Neuronal stem cell (in vitro differentiated cells): Measurements from ENCODE around the gene ERCC6.

ENCODE experiments used
- DNase-seq: peaks from one replicate; pipeline ENCODE4 v3.0.0-alpha.2; 2013; ENCODE audit warnings: low spot score
- H2AFZ ChIP-seq: one replicate; pipeline ENCODE4 v1.6.1; 2013; ENCODE audit warnings: mild to moderate bottlenecking, low read length, inconsistent platforms
- H2AK5ac ChIP-seq: 2 replicates; pipeline ENCODE4 v1.6.1; 2013; ENCODE audit warnings: low read depth, mild to moderate bottlenecking, inconsistent platforms, low read length, moderate library complexity, mixed read lengths
- H2BK120ac ChIP-seq: 2 replicates; pipeline ENCODE4 v1.6.1; 2013; ENCODE audit warnings: low read depth, mild to moderate bottlenecking, inconsistent platforms, low read length, moderate library complexity, mixed read lengths
- H2BK12ac ChIP-seq: one replicate; pipeline ENCODE4 v1.6.1; 2013; ENCODE audit warnings: low read length, inconsistent platforms
- H2BK15ac ChIP-seq: 2 replicates; pipeline ENCODE4 v1.6.1; 2013; ENCODE audit warnings: mild to moderate bottlenecking, low read length, inconsistent platforms, mixed read lengths
- H2BK5ac ChIP-seq: one replicate; pipeline ENCODE4 v1.6.1; 2013; ENCODE audit warnings: inconsistent platforms, mild to moderate bottlenecking, low read length, moderate library complexity
- H3K14ac ChIP-seq: one replicate; pipeline ENCODE4 v1.6.1; 2013; ENCODE audit warnings: low read length, inconsistent platforms
- H3K18ac ChIP-seq: 2 replicates; pipeline ENCODE4 v1.6.1; 2013; ENCODE audit warnings: low read length, inconsistent platforms
- H3K23ac ChIP-seq: 2 replicates; pipeline ENCODE4 v1.6.1; 2013; ENCODE audit warnings: low read depth, mild to moderate bottlenecking, mixed read lengths, low read length, inconsistent platforms; ENCODE audit not compliant: poor library complexity
- H3K27ac ChIP-seq: replicated peaks from 3 replicates; pipeline ENCODE4 v1.5.1; 2013; ENCODE audit warnings: low read length, inconsistent platforms
- H3K27me3 ChIP-seq, 3 experiments: 2 replicates each; pipeline ENCODE4 v1.6.1; 2013; ENCODE audit warnings: low read length in 3 of 3, mild to moderate bottlenecking in 2 of 3, inconsistent platforms in 1 of 3, low read depth in 1 of 3, mixed read lengths in 1 of 3, moderate library complexity in 1 of 3; ENCODE audit not compliant: control insufficient read depth in 3 of 3, insufficient read depth in 3 of 3
- H3K36me3 ChIP-seq, 2 donors: replicated peaks in 1 of 2; 2 replicates each; pipeline ENCODE4 v1.6.1; 2013; ENCODE audit warnings: low read length in 2 of 2; ENCODE audit not compliant: control insufficient read depth in 2 of 2, insufficient read depth in 2 of 2
- H3K4ac ChIP-seq: 2 replicates; pipeline ENCODE4 v1.6.1; 2013; ENCODE audit warnings: inconsistent platforms, mild to moderate bottlenecking, low read length, moderate library complexity
- H3K4me1 ChIP-seq, 2 donors: 1 replicate in 1 of 2; 2 replicates in 1 of 2; pipeline ENCODE4 v1.6.1; 2013; ENCODE audit warnings: low read length in 2 of 2, low read depth in 1 of 2; ENCODE audit not compliant: control insufficient read depth in 2 of 2, insufficient read depth in 1 of 2
- H3K4me2 ChIP-seq: one replicate; pipeline ENCODE4 v1.6.1; 2013; ENCODE audit warnings: mild to moderate bottlenecking, low read length, inconsistent platforms; ENCODE audit not compliant: insufficient read depth, poor library complexity, severe bottlenecking
- H3K4me3 ChIP-seq, 2 donors: 2 replicates each; pipeline ENCODE4 v1.5.1; 2013; ENCODE audit warnings: low read length in 2 of 2, mild to moderate bottlenecking in 2 of 2, inconsistent platforms in 1 of 2, moderate library complexity in 1 of 2
- H3K79me1 ChIP-seq: one replicate; pipeline ENCODE4 v1.6.1; 2013; ENCODE audit warnings: low read depth, mild to moderate bottlenecking, inconsistent platforms, low read length, moderate library complexity
- H3K9ac ChIP-seq: one replicate; pipeline ENCODE4 v1.6.1; 2013; ENCODE audit warnings: mild to moderate bottlenecking, low read depth, low read length, inconsistent platforms; ENCODE audit not compliant: poor library complexity
- H3K9me3 ChIP-seq, 2 donors: replicated peaks in 1 of 2; 2 replicates each; pipeline versions ENCODE3 to v1.6.1; 2013; ENCODE audit warnings: low read length in 2 of 2, mild to moderate bottlenecking in 2 of 2, inconsistent platforms in 1 of 2, low read depth in 1 of 2, mixed read lengths in 1 of 2, moderate library complexity in 1 of 2; ENCODE audit not compliant: control insufficient read depth in 2 of 2, insufficient read depth in 1 of 2
- H4K8ac ChIP-seq: one replicate; pipeline ENCODE4 v1.6.1; 2013; ENCODE audit warnings: low read depth, mild to moderate bottlenecking, inconsistent platforms, low read length, moderate library complexity
- H4K91ac ChIP-seq: one replicate; pipeline ENCODE4 v1.6.1; 2013; ENCODE audit warnings: low read length, low read depth, mild to moderate bottlenecking, inconsistent platforms; ENCODE audit not compliant: poor library complexity
- WGBS, 2 donors: extraction: QIAGEN DNeasy Blood & Tissue Kit; methylation state at CpG; one replicate each; pipeline ENCODE4 v1.1.7; 2013; ENCODE audit warnings: missing lambda C conversion rate in 2 of 2, mixed read lengths in 1 of 2; ENCODE audit not compliant: insufficient read length in 2 of 2, insufficient replicate concordance in 1 of 2; ENCODE audit errors: extremely low coverage in 2 of 2; 5-methylcytosine and 5-hydroxymethylcytosine counted together

ERCC6 gene

DNA sequence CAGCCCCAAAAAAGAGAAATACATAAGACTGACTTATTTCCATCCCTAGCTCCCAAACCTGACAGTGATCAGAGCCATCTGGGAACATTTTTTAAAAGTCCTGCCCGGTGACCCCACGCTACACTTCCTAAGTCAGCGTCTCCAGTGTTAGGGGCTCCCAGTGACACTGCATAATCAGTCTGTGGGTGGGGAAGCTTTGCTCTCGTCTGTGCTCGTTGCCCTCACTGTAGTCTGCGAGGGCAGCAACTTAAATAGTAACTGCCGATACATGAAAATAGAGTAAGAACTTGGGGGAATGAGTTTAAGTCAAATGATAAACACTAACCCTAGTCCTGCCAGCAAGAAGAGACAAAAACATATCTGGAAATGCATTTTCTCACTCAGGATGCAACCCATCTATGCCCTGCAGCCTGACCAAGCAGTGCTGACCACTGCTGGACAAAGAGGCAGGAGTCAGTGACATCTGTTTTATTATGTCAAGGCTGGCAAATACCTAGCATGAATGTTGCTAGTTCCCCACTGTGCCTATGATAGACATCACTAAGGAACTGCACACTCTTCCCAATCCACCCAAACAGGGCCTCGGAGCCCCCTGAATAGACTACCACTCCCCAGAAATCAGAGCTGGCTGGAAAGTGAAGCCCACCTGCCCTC, 18.7 kb downstream of the ERCC6 start:
- H2BK15ac ChIP-seq: no peak overlapping the region
- no peak overlapping the region for H3K14ac ChIP-seq
- no peak overlapping the region for H2BK5ac ChIP-seq
- H3K27ac ChIP-seq: no peak overlapping the region
- no peak overlapping the region for H2AFZ ChIP-seq
- no peaks in the 10 kb centered on the region for H3K79me1 ChIP-seq
- WGBS, 2 donors: no CpG with 5 or more reads among the region's 8 CpGs
- no peak overlapping the region for H2BK12ac ChIP-seq
- no peak overlapping the region for H2AK5ac ChIP-seq
- H4K8ac ChIP-seq: no peak overlapping the region
- peaks cover 9 to 29% of the 10 kb centered on the region in 2 donors for H3K36me3 ChIP-seq
- H3K4me2 ChIP-seq: no peak overlapping the region
- no peak overlapping the region for H4K91ac ChIP-seq
- no peak overlapping the region for H3K4ac ChIP-seq
- H2BK120ac ChIP-seq: no peak overlapping the region
- no peak for DNase-seq
- no peaks in the 10 kb centered on the region for H3K4me1 ChIP-seq
- no peaks in the 10 kb centered on the region for H3K9me3 ChIP-seq
- H3K18ac ChIP-seq: no peak overlapping the region
- H3K4me3 ChIP-seq: no peak overlapping the region
- H3K27me3 ChIP-seq: no peaks in the 10 kb centered on the region
- H3K23ac ChIP-seq: no peak overlapping the region
- no peak overlapping the region for H3K9ac ChIP-seq

DNA sequence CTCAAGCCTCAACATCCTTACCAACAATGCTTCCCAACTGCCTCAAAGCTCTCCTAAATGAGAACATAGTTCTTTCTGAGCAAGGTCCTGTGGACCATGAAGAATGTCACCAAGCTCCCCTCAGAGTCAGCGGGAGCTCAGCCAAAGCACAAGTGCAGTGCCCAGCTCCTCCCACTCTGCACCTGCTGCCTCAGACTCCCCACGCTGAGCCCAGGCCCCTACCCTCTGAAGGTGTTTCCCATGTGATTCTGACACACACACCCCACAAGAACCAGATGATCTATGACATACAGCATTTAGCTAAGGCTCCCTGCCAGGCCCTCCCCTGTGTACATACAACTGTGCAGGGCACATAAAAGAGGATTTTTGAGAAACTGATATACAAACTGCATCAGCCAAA, 19.2 kb downstream of the ERCC6 start:
- Histone ChIP-seq H3K27ac (no peak overlapping the region), H3K4me3 (no peak overlapping the region), H3K4me2 (no peak overlapping the region), H3K18ac (no peak overlapping the region), H3K9ac (no peak overlapping the region), H3K23ac (no peak overlapping the region), H3K14ac (no peak overlapping the region), H4K8ac (no peak overlapping the region), H3K9me3 (no peaks in the 10 kb centered on the region), H2BK15ac (no peak overlapping the region), H3K27me3 (no peaks in the 10 kb centered on the region), H2AK5ac (no peak overlapping the region), H2BK12ac (no peak overlapping the region), H3K36me3 (peaks cover 9 to 24% of the 10 kb centered on the region in 2 donors), H2BK120ac (no peak overlapping the region), H3K4me1 (no peaks in the 10 kb centered on the region), H2BK5ac (no peak overlapping the region), H4K91ac (no peak overlapping the region), H2AFZ (no peak overlapping the region), H3K4ac (no peak overlapping the region), H3K79me1 (no peaks in the 10 kb centered on the region)
- WGBS, 2 donors: no CpG with 5 or more reads among the region's 2 CpGs
- DNase-seq: no peak

DNA sequence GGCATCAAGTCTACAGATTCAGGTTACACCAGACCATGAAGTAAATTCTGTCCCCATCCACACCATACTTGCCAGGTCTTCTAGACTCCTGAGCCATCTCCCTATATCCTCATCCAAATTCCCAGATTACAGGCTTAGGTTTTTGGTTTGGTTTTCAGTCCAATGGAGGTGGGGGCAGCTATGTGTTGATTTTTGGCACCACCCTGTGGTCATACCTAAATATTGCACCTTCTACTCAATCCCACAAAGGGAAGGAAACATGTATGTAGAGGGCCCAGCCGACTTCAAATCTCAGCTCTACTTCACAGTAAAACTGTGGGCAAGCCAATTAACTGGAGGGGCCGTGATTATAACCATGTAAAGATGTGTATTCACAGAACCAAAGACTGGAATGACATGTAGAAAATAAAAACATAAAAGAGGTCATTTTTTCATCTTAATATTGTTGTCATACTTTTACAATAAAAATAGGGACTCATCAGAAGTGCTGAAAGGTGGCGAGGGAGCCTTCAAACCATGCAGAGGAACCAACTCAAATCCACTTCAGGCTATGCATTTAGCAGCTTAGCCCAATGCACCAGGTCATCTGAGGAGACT, 19.8 kb downstream of the ERCC6 start:
- WGBS, 2 donors: no CpG with 5 or more reads among the region's 3 CpGs
- Histone ChIP-seq H2BK15ac (no peak overlapping the region), H3K4me2 (no peak overlapping the region), H3K4me1 (no peaks in the 10 kb centered on the region), H3K4me3 (no peak overlapping the region), H3K18ac (no peak overlapping the region), H2BK120ac (no peak overlapping the region), H3K14ac (no peak overlapping the region), H4K8ac (no peak overlapping the region), H2AK5ac (no peak overlapping the region), H2BK12ac (no peak overlapping the region), H3K36me3 (peaks cover 6 to 18% of the 10 kb centered on the region in 2 donors), H3K4ac (no peak overlapping the region), H4K91ac (no peak overlapping the region), H3K23ac (no peak overlapping the region), H3K27me3 (no peaks in the 10 kb centered on the region), H2BK5ac (no peak overlapping the region), H3K27ac (no peak overlapping the region), H3K9me3 (no peaks in the 10 kb centered on the region), H3K9ac (no peak overlapping the region), H3K79me1 (no peaks in the 10 kb centered on the region), H2AFZ (no peak overlapping the region)
- peak; percentile 61 for DNase-seq

DNA sequence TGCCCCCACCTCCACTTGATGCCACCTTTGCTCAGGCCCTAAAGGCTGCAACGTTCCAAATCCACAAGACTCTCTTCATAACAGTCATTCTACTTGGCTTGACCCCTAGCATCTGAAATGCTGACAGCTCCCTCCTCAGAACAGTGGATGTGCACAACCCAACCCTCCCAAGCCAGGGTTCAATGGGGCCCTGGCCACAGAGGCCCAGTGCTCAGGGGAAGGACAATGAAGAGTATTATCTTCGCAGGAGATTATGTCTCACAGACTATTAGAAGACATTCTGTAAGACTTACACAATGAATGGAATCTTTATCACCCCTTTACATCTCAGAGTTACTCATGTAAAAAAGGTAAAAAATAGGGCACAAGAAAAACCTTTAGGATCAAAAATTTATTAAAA, 20.4 kb downstream of the ERCC6 start:
- WGBS, 2 donors: no CpG with 5 or more reads among the region's 2 CpGs
- H3K9me3 ChIP-seq: no peaks in the 10 kb centered on the region
- H3K14ac ChIP-seq: no peak overlapping the region
- H3K27ac ChIP-seq: no peak overlapping the region
- H2AK5ac ChIP-seq: no peak overlapping the region
- no peaks in the 10 kb centered on the region for H3K79me1 ChIP-seq
- DNase-seq: no peak
- no peak overlapping the region for H2BK12ac ChIP-seq
- no peak overlapping the region for H2BK15ac ChIP-seq
- H3K18ac ChIP-seq: no peak overlapping the region
- no peak overlapping the region for H4K91ac ChIP-seq
- H4K8ac ChIP-seq: no peak overlapping the region
- no peak overlapping the region for H2BK5ac ChIP-seq
- H3K4me2 ChIP-seq: no peak overlapping the region
- no peak overlapping the region for H2BK120ac ChIP-seq
- peaks cover 3 to 13% of the 10 kb centered on the region in 2 donors for H3K36me3 ChIP-seq
- no peak overlapping the region for H3K23ac ChIP-seq
- H3K9ac ChIP-seq: no peak overlapping the region
- no peak overlapping the region for H2AFZ ChIP-seq
- no peak overlapping the region for H3K4me3 ChIP-seq
- H3K4me1 ChIP-seq: no peaks in the 10 kb centered on the region
- H3K27me3 ChIP-seq: no peaks in the 10 kb centered on the region
- H3K4ac ChIP-seq: no peak overlapping the region
